Panc1 (cell line): ENCODE measurements around the gene NUBP2. TPM values are rescaled to one million over a fixed set of nuclear protein-coding genes. Genes with fewer than 3 reads are reported as not detected.

Experiments
- ATAC-seq: fragments of 200-7000 bp; cut with Tn5 transposase; 2 replicates; pipeline ENCODE4 v1.9.1; 2020; ENCODE audit warnings: mild to moderate bottlenecking, moderate library complexity
- BruUV-seq: library from RNA; stranded (reverse); fragments of 400-500 nt; replicated peaks from 2 replicates; lab custom pipeline; 2021; lab: Mats Ljungman, UMichigan
- CTCF ChIA-PET: fragments of 300-600 bp; sonication (Branson Sonifier 250); formaldehyde crosslinking; loops from one replicate; lab custom pipeline; 2022; ENCODE audit warnings: antibody characterized with exemption; lab: Charles Lee
- POLR2A ChIA-PET: fragments of 300-600 bp; sonication (Branson Sonifier 250); formaldehyde crosslinking; loops from one replicate; lab custom pipeline; 2022; ENCODE audit warnings: antibody characterized with exemption; lab: Charles Lee
- DNase-seq: peaks from one replicate; pipeline ENCODE4 v3.0.0-alpha.2; 2010; ENCODE audit warnings: low read depth, low spot score
- H3K27ac ChIP-seq: 2 replicates; pipeline ENCODE4 v1.5.1; 2011; ENCODE audit warnings: mild to moderate bottlenecking, low read length, inconsistent platforms
- H3K27me3 ChIP-seq: fragments of 200-500 bp; sonication (Bioruptor generic); 2 replicates; pipeline ENCODE4 v1.6.0; 2014; ENCODE audit warnings: low read length, inconsistent platforms; ENCODE audit not compliant: control insufficient read depth, insufficient read depth
- H3K36me3 ChIP-seq: fragments of 200-500 bp; sonication (Bioruptor generic); 2 replicates; pipeline ENCODE4 v1.5.1; 2014; ENCODE audit warnings: inconsistent platforms, mild to moderate bottlenecking, low read length, moderate library complexity; ENCODE audit not compliant: control insufficient read depth, insufficient read depth
- H3K4me1 ChIP-seq: 2 replicates; pipeline ENCODE4 v1.5.1; 2011; ENCODE audit warnings: inconsistent platforms, mild to moderate bottlenecking, low read length, moderate library complexity; ENCODE audit not compliant: control insufficient read depth, insufficient read depth
- H3K4me3 ChIP-seq, 2 experiments: 2 replicates each; pipeline ENCODE4 v1.5.1; 2011 to 2012; ENCODE audit warnings: low read depth in 2 of 2, low read length in 2 of 2, mild to moderate bottlenecking in 2 of 2, inconsistent platforms in 1 of 2, moderate library complexity in 1 of 2
- H3K9me3 ChIP-seq: fragments of 200-500 bp; sonication (Bioruptor generic); 2 replicates; pipeline ENCODE4 v1.5.1; 2014; ENCODE audit warnings: low read depth, mild to moderate bottlenecking, inconsistent platforms, low read length, moderate library complexity; ENCODE audit not compliant: control insufficient read depth, insufficient read depth
- CTCF ChIP-seq: fragments of 450-650 bp; IDR thresholded peaks from 2 replicates; pipeline ENCODE4 v1.5.1; 2017; ENCODE audit warnings: mild to moderate bottlenecking
- POLR2AphosphoS5 ChIP-seq: IDR thresholded peaks from 2 replicates; pipeline ENCODE4 v1.6.1; 2012; ENCODE audit warnings: mild to moderate bottlenecking, low read depth, low read length, moderate library complexity
- REST ChIP-seq, 2 experiments: IDR thresholded peaks; 2 replicates each; pipeline ENCODE4 v1.6.1; 2011 to 2012; ENCODE audit warnings: low read depth in 2 of 2, control low read depth in 1 of 2, low read length in 1 of 2, mild to moderate bottlenecking in 1 of 2, moderate library complexity in 1 of 2; ENCODE audit not compliant: insufficient read depth in 1 of 2
- SIN3A ChIP-seq: IDR thresholded peaks from 2 replicates; pipeline ENCODE4 v1.6.1; 2012; ENCODE audit warnings: low read depth, mild to moderate bottlenecking, low read length, moderate library complexity, borderline replicate concordance; ENCODE audit not compliant: insufficient read depth
- TCF7L2 ChIP-seq: IDR thresholded peaks from 2 replicates; pipeline ENCODE4 v1.6.1; 2011; ENCODE audit warnings: mild to moderate bottlenecking, low read depth, low read length, inconsistent platforms
- in situ Hi-C: cut with HindIII; loops from 2 replicates; pipeline ENCODE4 v1.10.0; 2016; ENCODE audit warnings: low sequenced_read_pairs, low pct_unique_long_range_greater_than_20kb
- intact Hi-C: fragments of 100-400 bp; cut with micrococcal nuclease; formaldehyde crosslinking; loops from one replicate; pipeline ENCODE4 v1.10.0; 2022; ENCODE audit not compliant: unreplicated experiment
- total RNA-seq: library from RNA; stranded (reverse); gene quantifications from one replicate; pipeline ENCODE4 v1.2.1, GENCODE V29; 2021; ENCODE audit not compliant: unreplicated experiment

The NUBP2 gene
- total RNA-seq, 1 experiment from 2014 or later: 85.8 TPM

GRCh38 chr16:1817276-1817589 is 34.5 kb downstream of the NUBP2 start:
- in situ Hi-C loops: no loop called here
- Histone ChIP-seq H3K27ac (no peak overlapping the region), H3K4me3 (no peak overlapping the region), H3K9me3 (no peaks in the 10 kb centered on the region), H3K27me3 (no peaks in the 10 kb centered on the region), H3K36me3 (no peaks in the 10 kb centered on the region), H3K4me1 (peaks cover 5% of the 10 kb centered on the region; the same call in 1 of the 2 replicates)
- intact Hi-C loops: no loop called here
- POLR2A ChIA-PET: no interaction called here
- DNase-seq: no peak
- CTCF ChIA-PET: no interaction called here
- no peak for ATAC-seq
- no TSS peak for BruUV-seq
- TF ChIP-seq POLR2AphosphoS5 (no peak), REST (IDR thresholded peaks at IDR 0.05; ENCODE audit: insufficient read depth in 1 of 2, low read depth in 2 of 2, low read length in 1 of 2) (no peak), SIN3A (no peak), CTCF (no peak), TCF7L2 (no peak)

- Histone ChIP-seq H3K36me3 (no peaks in the 10 kb centered on the region), H3K9me3 (no peaks in the 10 kb centered on the region), H3K27me3 (no peaks in the 10 kb centered on the region), H3K4me3 (no peak overlapping the region), H3K27ac (no peak overlapping the region), H3K4me1 (peaks cover 2% of the 10 kb centered on the region; the same call in 1 of the 2 replicates)
- BruUV-seq: no TSS peak
- in situ Hi-C loops: no loop called here
- intact Hi-C loops: no loop called here
- no peak for TF ChIP-seq REST (IDR thresholded peaks at IDR 0.05; ENCODE audit: insufficient read depth in 1 of 2, low read depth in 2 of 2, low read length in 1 of 2)
- no peak for TF ChIP-seq CTCF
- TF ChIP-seq TCF7L2: no peak
- no peak for TF ChIP-seq POLR2AphosphoS5
- peak; percentile 4; the same call in 1 of the 2 replicates for ATAC-seq
- no peak for DNase-seq
- CTCF ChIA-PET: no interaction called here
- POLR2A ChIA-PET: no interaction called here
Observed at GRCh38 chr16:1817716-1818115, 35.0 kb downstream of the NUBP2 start.
